NT2/D1 (cell line): ENCODE data around the gene NRXN3.

ENCODE experiments used
- YY1 ChIP-seq: IDR thresholded peaks from 2 replicates; pipeline ENCODE4 v1.6.1; 2011; ENCODE audit not compliant: insufficient read length, insufficient read depth
- ZNF274 ChIP-seq: IDR thresholded peaks from 2 replicates; pipeline ENCODE4 v1.6.1; 2011; ENCODE audit warnings: mild to moderate bottlenecking, low read depth, low read length

GRCh38 chr14:78608998-78609787 lies 439.0 kb downstream of the NRXN3 start:
- TF ChIP-seq ZNF274 = no peak
- TF ChIP-seq YY1 = no peak
